Mesenteric fat pad (tissue), 1 donor: ENCODE data around the gene LUZP1. TPM values are rescaled to one million over a fixed set of nuclear protein-coding genes. Genes with fewer than 3 reads are reported as not detected.

Source experiments
- DNase-seq: peaks from one replicate; pipeline ENCODE4 v3.0.0-alpha.2; 2020; ENCODE audit warnings: low spot score
- total RNA-seq: library from RNA; stranded (reverse); fragmentation: NEBNext Ultra II Directional; extraction: Animal tissue kit (Norgen Biotek cat#: 25700); gene quantifications from one replicate; pipeline ENCODE4 v1.2.1, GENCODE V29; 2021
- donor health status: DM: yes; HTN: yes; CAD: no.

LUZP1 gene
- total RNA-seq, 1 donor from 2014 or later, result 48.6 TPM

DNA sequence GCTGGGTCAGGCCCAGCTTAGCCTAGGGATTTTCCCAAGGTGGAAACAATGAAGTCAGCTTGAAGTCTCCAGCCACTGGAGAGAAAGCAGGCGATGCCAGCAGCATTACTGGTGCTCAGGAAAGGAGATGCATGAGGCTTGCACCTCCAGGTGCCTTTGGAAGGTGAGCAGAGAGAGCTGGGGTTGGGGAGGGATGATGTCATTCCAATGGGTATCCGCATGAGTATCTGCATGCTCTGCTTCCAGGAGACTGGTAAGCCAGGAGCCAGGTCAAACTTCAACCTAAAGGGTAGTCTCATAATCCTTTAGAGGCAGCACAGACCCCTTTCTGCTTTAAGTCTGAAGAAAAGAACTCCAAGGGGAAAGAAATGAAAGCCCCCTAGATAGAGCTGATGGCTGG, 80.6 kb downstream of the LUZP1 start:
- no peak for DNase-seq

DNA sequence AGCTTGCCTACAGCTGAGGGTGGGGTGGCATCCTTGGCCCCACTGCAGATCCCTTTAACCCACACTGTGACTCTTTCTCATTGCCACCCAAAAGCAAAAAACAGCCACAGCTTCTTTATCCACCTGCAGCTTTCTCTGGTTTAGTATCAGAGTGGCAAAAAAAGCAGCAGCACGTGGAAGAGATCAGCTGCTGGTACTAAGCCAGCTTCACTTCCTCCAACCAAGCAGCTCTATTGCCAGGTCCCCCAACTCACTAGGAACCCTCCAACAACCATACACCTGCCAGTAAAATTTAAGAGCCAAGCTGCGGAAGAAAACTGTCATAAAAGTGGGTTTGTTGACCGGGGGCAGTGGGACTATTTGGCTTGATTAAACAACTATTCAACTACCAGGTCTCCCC, 83.0 kb downstream of the LUZP1 start:
- no peak for DNase-seq

DNA sequence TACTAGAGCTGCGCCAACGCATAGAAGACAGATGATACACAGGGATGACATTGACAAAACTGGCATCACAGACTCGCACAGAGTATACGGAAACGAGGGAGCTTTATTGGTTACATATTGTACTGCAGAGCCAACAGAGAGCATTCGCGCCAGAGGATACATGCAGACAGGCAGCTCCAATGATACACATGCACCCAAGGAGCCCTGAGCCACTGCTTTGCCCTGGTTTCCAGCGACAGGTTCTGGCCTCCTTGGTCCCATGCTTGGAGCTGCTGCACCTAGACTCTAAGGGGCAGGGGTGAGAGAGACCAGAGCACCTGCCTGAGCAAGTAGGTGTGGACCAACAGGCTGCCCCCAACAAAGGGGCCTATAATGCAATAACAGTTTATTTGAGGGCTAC, 83.8 kb downstream of the LUZP1 start:
- DNase-seq, result no peak

DNA sequence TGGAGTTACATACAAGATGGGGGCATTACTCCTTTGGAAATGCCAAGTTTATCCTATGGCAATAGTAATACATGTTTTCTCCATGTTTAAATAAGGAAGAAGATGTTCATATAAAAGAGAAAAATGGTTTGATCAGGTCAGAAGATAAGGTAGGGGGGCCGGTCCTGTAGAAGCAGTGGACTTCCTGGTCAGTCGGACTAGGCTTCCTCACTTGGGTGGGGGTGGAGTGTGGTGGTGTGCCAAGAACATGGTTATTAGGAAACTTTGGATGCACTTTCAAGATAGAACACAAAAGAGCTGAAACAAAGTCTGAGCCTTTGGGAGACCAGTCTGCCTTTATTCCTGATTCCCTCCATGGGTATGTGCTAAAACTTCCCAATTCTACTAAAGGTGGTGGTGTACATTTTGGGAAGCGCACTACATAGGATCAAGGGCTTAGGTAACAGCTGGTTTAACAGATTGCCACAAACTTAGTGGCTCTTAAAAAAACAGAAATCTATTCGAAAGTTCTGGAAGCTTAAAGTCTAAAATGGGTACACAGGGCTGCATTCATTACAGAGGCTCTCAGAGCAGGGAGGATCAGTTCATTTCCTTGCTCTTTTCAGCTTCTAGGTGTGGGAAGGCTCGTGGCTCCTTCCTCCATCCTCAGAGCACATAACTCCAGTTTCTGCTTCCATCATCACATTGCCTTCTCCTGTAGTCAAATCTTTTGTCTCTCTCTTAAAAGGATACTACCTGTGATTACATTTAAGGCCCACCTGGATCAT, 84.8 kb downstream of the LUZP1 start:
- DNase-seq, result no peak

DNA sequence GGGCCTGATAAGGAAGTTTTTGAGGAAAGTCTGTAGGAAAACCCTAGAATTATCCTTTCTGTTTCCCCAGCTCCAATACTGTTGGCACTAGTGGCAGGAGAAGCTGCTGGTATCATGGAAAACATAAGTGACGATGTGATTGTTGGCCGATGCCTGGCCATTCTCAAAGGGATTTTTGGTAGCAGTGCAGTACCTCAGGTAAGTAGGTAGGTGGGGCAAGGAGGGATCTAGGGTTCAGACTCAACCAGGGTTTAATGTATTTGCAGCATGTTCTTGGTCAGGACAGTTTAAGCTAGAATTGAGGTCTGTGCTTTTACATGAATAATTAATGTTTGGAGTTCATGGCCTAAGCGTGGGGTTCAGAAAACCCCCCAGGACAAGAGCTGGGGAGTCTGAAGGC, 87.3 kb downstream of the LUZP1 start:
- no peak for DNase-seq

DNA sequence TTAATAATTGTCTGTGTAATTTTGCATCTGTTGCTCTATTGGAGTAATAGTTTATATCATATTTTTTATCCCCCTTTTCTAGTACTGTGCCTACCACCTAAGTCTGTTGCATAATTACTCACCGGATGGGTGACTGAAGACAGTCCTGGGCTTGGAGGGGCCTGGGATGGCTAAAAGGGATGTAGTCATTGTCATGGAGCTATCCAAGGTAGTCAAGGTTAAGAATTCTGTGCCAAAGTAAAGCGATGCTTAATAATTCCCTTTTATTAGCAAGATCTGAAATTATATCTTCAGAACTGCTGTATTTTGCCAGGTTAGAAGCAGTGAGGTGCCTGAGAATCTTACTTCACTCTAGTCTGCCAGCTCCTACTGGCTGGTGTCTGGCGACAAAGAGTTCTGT, 87.8 kb downstream of the LUZP1 start:
- no peak for DNase-seq

DNA sequence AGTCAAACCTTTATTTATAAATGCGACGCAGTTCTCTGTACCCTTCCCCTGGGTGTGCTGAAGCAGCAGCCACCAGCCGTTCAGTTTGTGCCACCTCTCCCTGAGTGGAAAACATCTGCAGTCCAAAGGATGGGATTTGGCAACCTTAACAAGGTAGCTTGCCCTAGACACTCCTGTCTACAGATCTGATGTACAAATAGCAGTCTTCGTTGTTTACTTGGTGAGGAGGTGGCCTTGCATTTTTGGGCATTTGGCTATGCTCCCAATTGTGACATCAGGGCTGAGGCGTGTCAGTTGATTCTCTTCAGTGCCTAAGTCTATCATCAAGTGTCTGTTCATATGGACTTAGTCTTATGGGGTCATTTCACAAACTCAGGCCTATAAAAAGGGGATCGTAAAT, 89.6 kb downstream of the LUZP1 start:
- DNase-seq, result no peak

DNA sequence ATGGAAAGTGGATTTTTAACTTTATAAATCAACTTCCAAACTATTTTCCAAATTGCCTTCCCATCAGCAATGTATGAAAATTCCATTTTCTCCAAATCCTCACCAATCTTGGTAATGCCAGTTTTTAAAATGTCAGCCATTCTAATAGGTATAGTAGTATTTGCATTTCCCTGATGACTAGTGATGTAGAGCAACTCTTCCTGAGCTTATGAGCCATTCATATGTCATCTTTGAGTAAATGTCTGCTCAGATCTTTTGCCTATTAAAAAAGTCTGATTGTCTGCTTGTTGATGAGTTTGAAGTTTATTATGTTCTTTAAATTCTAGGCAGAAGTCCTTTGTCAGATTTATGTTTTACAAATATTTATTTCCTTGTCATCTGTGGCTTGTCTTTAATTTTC, 94.6 kb downstream of the LUZP1 start:
- DNase-seq, result no peak

DNA sequence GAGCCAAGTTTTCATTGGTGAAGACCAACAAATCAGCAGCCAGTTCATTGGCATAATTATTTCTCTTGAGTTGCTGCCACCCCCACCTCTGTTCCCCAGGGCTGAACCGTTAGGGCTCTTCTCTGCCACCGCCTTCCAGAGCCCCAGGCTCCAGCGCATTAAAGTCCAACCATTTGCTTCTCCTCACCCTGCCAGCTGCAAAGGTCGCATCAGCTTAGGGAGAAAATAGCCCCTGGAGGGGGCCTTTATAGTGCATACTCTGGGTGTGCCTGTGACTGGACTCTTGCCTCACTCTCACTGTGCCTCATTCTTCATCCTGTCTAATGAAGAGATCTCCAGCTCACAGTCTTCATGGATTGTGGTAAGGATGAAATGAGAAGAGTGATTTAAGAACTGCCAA, 99.0 kb downstream of the LUZP1 start:
- no peak for DNase-seq

DNA sequence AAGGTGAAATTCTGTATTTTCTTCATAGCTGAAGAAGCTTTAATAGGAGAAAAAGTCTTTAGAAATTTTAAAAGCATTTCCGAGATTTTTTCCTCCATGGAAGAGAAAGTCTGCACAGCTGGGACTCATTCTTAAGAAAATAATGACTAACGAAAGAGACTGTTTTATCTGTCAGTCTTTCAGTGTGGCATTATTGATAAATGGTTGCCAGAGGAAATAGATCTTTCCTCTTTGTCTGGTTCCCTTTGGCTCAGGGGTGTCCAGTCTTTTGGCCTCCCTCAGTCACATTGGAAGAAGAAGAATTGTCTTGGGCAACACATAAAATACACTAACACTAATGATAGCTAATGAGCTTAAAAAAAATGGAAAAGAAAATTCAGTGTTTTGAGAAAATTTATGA, 99.5 kb downstream of the LUZP1 start:
- DNase-seq, result no peak

DNA sequence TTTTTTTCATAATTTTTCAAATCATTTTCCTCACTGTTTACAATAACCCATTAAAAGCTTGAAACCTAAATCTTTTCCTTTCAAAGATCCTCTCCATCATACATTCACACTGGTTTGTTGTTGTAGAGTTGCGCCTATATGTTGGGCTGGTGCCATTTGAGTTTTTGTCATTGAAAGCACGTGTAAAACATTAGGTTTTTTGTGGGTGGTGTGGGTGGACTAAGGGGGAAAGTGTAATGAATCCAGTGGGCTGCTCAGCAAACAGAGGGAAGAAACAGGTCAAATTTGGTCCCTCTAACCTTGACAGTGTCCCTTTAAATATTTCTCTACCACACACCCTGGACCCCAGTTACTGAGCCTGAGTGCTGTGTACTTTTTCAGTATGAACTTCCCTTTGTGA, 102.6 kb downstream of the LUZP1 start:
- DNase-seq, result no peak

DNA sequence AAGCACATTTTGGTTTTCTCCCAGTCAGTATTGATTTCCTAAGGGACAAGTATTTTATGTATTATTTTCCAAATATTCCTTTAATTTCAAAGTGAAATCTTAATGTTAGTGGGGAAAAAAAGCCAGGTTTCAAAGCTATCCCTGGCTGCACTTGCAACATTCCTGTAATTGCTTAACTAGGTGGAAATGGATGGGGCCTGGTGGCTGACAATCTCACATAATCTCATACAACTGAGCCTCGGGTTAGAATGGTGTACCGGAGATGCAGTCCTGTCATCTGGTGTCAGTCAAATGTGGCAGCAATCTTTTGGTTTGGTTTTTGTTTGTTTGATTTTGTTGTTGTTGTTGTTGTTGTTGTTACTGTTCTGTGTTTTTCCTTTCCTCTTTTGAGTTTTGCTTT, 103.3 kb downstream of the LUZP1 start:
- DNase-seq, result no peak

DNA sequence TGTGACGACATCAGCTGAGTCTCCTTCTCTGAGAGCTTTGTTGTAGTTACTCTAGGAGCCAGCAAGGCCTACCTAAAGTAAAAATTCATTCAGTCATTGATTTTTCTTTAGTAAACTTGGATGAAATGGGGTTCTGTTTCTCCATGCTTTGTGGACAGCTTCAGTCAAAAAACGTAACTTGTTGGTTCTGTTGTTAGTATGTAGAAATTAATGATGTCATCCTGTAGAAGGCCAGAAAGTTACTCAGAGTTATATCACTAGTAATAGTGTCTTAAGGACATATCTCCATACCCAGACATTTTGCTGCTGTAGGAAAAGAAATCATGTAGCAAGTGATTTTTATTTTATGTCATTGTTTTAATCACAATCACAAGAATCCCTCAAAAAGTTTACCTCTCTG, 106.4 kb downstream of the LUZP1 start:
- no peak for DNase-seq

DNA sequence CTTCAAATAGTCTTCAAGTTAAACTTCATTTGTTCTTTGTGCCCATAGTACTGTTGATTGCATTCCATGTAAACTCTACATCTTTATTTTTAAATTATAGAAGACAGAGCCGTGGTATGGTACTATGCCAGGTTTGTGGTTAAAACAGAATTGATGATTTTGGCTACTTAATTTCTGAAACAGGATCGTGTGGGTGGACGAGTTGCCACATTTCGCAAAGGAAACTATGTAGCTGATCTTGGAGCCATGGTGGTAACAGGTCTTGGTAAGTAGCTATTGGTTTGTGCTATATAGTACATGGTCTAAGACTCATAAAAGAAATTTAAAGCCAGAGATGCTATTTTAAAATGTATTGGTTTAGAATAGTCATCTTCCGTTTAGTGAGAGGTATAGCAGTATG, 111.4 kb downstream of the LUZP1 start:
- no peak for DNase-seq

DNA sequence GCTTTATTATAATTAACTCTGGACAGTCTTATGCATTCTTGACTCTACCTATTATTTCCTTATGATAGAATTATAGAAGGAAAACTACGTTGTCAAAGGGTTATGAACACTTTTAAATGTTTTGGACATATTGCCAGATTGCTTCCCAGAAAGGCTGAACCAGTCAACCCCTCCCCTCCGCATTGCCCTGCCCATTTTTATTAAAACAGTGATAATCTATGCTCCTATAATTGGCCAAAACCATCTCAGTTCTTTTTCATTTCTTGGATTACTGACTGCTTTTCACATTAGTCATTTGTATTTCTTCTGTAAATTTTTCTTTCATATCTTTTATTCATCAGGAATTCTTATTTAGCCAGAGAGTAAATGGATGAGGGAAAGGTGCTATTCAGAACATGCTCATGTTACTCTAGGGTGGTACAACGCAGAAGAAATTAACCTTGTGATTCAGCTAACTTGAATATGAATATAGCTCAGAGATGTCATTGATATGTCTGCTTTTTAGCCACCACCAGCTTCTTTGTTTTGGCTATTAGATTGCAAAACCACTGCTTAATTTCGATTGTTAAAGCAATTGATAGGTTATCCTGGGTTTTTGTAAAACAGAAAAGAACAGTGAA, 117.3 kb downstream of the LUZP1 start:
- no peak for DNase-seq

DNA sequence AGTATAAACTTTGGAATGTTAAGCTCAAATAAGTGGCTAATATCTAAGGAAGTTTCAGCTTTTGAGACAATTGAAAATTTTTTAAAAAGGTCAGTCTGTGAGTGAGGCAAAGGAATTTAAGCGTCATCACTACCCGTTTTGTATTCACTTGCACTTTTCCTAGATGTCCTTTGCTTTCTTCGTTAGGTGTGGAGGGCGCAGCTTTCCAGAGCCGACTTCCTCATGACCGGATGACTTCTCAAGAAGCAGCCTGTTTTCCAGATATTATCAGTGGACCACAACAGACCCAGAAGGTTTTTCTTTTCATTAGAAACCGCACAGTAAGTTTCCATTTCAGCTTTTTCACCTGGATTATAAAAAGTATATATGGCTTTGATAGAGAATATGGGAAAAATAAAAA, 118.5 kb downstream of the LUZP1 start:
- no peak for DNase-seq

DNA sequence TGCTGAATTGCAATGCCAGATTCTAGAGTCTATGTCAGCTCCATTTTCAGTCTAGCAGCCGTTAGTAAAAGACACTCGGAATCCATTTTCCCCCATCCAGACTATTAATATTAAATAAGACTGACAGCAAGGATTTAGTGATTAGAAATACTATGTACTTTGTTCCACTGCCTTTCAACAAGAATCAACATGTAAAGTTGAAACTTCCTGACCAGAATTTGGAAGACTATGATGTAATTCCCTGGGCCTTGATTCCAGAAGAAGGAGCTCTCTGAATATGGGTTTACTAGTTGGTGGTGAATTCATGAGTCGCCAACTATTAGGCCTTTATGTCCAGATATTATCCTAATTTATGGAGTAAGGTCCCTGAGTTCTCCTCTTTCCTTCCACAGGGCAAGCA, 124.6 kb downstream of the LUZP1 start:
- no peak for DNase-seq

DNA sequence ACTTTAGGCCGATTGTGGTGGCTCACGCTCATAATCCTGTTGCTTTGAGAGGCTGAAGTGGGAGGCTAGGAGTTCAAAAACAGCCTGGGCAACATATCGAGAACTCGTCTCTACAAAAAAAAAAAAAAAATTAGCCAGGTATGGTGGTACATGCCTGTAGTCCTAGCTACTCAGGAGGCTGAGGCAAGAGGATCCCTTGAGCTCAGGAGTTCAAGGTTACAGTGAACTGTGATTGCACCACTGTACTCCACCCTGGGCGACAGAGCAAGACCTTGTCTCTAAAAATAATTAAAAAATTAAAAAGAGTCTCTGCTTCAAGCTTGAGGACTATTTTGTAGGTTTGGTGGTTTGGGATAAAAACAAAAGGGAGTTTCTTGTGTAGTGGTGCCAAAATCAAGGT, 128.1 kb downstream of the LUZP1 start:
- DNase-seq, result no peak

DNA sequence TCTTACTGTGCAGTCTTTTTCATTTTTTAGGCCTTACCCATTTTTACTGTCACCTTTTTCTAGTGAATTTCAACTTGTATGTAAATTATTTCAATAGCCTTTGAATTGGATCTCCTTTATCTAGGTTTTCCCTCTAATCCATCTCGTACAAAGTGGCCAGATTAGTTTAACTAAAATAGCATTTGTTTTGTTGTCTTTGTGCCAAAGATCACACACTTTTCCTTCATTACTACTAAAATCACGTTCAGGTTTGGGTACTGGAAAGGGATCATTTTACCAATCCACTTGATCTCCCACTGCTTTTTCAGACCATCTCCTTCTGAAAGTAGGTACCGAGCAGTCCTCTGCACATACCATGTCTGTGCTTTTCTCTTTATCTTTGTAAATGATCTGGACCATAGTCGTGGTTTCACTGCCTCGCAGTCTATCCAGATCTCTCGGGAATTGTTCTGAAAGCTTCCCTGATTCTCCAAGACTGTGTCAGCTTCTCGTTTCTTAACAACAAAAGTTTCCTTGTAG, 129.3 kb downstream of the LUZP1 start:
- no peak for DNase-seq

DNA sequence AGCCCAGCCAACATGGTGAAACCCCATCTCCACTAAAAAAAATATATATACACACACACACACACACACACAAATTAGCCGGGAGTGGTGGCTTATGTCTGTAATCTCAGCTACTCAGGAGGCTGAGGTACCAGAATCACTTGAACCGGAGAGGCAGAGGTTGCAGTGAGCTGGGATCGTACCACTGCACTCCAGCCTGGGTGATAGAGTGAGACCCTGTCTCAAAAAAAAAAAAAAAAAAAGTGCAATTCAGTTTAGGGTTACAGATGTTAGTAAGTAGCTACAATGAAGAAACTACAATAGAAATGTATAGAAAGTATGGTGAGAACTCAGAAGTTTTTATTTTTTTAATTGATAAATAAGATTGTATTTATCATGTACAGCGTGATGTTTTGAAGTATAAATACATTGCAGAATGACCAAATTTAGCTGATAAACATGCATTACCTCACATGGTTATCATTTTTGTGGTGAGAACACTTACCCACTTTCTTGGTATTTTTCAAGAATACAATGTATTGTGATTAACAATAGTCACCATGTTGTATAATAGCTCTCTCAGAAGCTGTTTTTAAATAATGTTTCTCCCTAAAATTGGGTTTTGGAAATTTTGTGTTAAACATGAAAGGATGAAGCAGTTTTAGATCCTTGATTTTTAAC, 131.4 kb downstream of the LUZP1 start:
- DNase-seq, result no peak

DNA sequence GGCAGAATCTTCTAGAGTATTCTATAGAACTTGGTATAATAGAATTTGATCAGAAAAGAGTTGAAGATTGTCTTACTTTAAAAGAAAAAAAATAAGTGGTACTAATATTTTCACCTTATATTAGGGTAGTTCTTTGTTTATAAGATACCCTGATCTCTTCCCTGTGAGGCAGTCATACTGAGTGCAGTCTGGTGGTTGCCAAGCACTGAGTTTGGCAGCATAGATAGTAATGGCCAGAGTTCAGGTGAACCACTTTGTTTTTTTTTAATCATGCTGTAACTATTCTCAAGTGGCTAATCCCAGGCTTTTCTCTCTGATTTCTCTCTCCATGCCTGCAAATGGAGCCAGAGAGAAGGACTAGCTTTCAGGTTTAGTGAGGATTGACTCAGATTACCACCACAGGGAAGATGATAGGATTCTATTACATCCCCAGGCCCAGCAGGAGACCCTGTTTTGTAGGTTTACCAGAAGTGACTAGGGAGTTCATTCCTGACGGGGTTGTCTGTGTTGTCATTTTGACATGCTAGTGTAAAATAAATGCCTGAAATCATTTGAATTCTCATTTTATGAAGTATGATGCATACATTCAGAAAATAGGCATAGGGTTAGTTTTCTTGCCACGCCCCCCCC, 132.7 kb downstream of the LUZP1 start:
- no peak for DNase-seq
